Vagina (tissue), 2 donors: ENCODE results near the gene ACMSD. TPM values are rescaled to one million over a fixed set of nuclear protein-coding genes. Genes with fewer than 3 reads are reported as not detected.

Experiments
- DNase-seq, 2 donors: peaks; one replicate each; pipeline ENCODE4 v3.0.0-alpha.2; 2017; ENCODE audit errors: extremely low spot score in 2 of 2
- H3K27ac ChIP-seq: fragments of 200-600 bp; sonication (generic); one replicate; pipeline ENCODE4 v1.5.1; 2019
- H3K27me3 ChIP-seq: fragments of 200-600 bp; sonication (generic); one replicate; pipeline ENCODE4 v1.5.1; 2019
- H3K36me3 ChIP-seq, 2 donors: fragments of 200-600 bp; sonication (generic); one replicate each; pipeline ENCODE4 v1.5.1; 2017 to 2019
- H3K4me1 ChIP-seq: fragments of 200-600 bp; sonication (generic); one replicate; pipeline ENCODE4 v1.5.1; 2019
- H3K4me3 ChIP-seq, 2 donors: fragments of 200-600 bp; sonication (generic); 1 replicate in 1 of 2; 2 replicates in 1 of 2; pipeline ENCODE4 v1.5.1; 2016 to 2019
- H3K9me3 ChIP-seq: fragments of 200-600 bp; sonication (generic); one replicate; pipeline ENCODE4 v1.5.1; 2019
- POLR2A ChIP-seq, 2 donors: fragments of 450-650 bp; IDR thresholded peaks; one replicate each; pipeline ENCODE4 v1.6.1; 2017; ENCODE audit warnings: antibody characterized with exemption in 2 of 2, mild to moderate bottlenecking in 2 of 2, moderate library complexity in 2 of 2
- POLR2AphosphoS5 ChIP-seq, 2 donors: sonication (generic); formaldehyde crosslinking; IDR thresholded peaks; one replicate each; pipeline ENCODE4 v1.9.0; 2017; ENCODE audit warnings: antibody characterized with exemption in 2 of 2, mild to moderate bottlenecking in 2 of 2, low read depth in 1 of 2; ENCODE audit not compliant: insufficient read depth in 1 of 2
- intact Hi-C: fragments of 100-400 bp; cut with DNase I; formaldehyde crosslinking; loops from one replicate; pipeline ENCODE4 v1.15.1; 2023
- total RNA-seq: library from RNA; depleted of rRNA; stranded (reverse); fragments of >200 nt; gene quantifications from one replicate; pipeline ENCODE4 v1.2.3, GENCODE V29; 2016
- TF ChIP-seq, protein P1 (sequence below), 3 experiments: fragments of 450-650 bp in 2 of 3; fragments of 200-600 bp in 1 of 3; sonication (generic) in 1 of 3; IDR thresholded peaks; one replicate each; pipeline ENCODE4 v1.5.1; 2017 to 2019; ENCODE audit warnings: antibody characterized with exemption in 3 of 3, mild to moderate bottlenecking in 2 of 3, moderate library complexity in 2 of 3

The ACMSD gene
- total RNA-seq, 1 donor from 2014 or later = not detected

DNA sequence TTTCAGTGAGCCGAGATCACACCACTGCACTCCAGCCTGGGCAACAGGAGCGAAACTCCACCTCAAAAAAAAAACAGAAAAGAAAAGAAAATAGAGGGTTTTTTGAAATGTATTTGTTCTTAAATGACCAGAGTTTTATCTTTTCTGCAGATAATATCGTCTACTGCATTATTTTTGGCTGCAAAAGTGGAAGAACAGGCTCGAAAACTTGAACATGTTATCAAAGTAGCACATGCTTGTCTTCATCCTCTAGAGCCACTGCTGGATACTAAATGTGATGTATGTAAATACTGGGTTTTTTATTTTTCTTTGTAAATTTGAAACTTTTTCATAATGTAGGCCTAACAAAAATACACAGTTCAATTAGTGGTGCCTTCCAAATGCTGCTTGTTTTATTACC, 98.3 kb downstream of the ACMSD start:
- no peaks in the 10 kb centered on the region for H3K27me3 ChIP-seq
- H3K4me3 ChIP-seq = no peak overlapping the region
- intact Hi-C loops = no loop called here
- H3K36me3 ChIP-seq = peaks cover 0 to 29% of the 10 kb centered on the region in 2 donors
- TF ChIP-seq, protein P1, sequence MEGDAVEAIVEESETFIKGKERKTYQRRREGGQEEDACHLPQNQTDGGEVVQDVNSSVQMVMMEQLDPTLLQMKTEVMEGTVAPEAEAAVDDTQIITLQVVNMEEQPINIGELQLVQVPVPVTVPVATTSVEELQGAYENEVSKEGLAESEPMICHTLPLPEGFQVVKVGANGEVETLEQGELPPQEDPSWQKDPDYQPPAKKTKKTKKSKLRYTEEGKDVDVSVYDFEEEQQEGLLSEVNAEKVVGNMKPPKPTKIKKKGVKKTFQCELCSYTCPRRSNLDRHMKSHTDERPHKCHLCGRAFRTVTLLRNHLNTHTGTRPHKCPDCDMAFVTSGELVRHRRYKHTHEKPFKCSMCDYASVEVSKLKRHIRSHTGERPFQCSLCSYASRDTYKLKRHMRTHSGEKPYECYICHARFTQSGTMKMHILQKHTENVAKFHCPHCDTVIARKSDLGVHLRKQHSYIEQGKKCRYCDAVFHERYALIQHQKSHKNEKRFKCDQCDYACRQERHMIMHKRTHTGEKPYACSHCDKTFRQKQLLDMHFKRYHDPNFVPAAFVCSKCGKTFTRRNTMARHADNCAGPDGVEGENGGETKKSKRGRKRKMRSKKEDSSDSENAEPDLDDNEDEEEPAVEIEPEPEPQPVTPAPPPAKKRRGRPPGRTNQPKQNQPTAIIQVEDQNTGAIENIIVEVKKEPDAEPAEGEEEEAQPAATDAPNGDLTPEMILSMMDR (IDR thresholded peaks at IDR 0.05) = no peak
- TF ChIP-seq POLR2A (IDR thresholded peaks at IDR 0.05) (no peak), POLR2AphosphoS5 (IDR thresholded peaks at IDR 0.05; ENCODE audit: insufficient read depth in 1 of 2, low read depth in 1 of 2) (no peak)
- H3K9me3 ChIP-seq = no peaks in the 10 kb centered on the region
- no peak overlapping the region for H3K27ac ChIP-seq
- DNase-seq = no peak
- peaks cover 62% of the 10 kb centered on the region for H3K4me1 ChIP-seq

DNA sequence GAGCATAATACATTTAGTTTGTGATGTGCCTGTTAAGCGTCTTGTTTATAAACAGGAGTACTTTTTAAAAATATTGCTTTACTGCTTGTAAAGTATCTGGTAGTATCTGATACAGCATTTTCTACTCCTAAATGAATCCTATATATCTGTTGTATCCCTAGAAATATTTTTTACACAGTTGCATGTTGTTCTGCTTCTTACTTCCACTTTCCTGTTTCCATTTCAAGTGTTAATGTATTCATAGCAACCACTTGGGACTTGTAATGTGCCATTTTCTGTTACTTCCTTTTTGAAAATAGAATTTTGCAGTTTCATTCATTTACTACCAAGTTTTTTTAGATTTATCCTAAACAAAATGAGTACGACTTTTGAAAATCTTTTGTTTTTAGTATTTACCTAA, 105.1 kb downstream of the ACMSD start:
- TF ChIP-seq POLR2A (IDR thresholded peaks at IDR 0.05) (no peak), POLR2AphosphoS5 (IDR thresholded peaks at IDR 0.05; ENCODE audit: insufficient read depth in 1 of 2, low read depth in 1 of 2) (no peak)
- TF ChIP-seq, protein P1 (IDR thresholded peaks at IDR 0.05) = no peak
- Histone ChIP-seq H3K36me3 (peaks cover 0 to 38% of the 10 kb centered on the region in 2 donors), H3K4me1 (peaks cover 3% of the 10 kb centered on the region)

GRCh38 chr2:134944975-134945374, 106.6 kb downstream of the ACMSD start:
- H3K4me1 ChIP-seq = no peaks in the 10 kb centered on the region
- no peaks in the 10 kb centered on the region for H3K9me3 ChIP-seq
- no peak for TF ChIP-seq POLR2AphosphoS5 (IDR thresholded peaks at IDR 0.05; ENCODE audit: insufficient read depth in 1 of 2, low read depth in 1 of 2)
- TF ChIP-seq, protein P1 (IDR thresholded peaks at IDR 0.05) = no peak
- no peak for TF ChIP-seq POLR2A (IDR thresholded peaks at IDR 0.05)
- no peak for DNase-seq
- no peak overlapping the region for H3K4me3 ChIP-seq
- H3K36me3 ChIP-seq = peaks cover 0 to 41% of the 10 kb centered on the region in 2 donors
- H3K27me3 ChIP-seq = no peaks in the 10 kb centered on the region
- H3K27ac ChIP-seq = no peak overlapping the region
- intact Hi-C loops = no loop called here

More for the DNA sequence above, 105.1 kb downstream of the ACMSD start:
- no peak overlapping the region for H3K4me3 ChIP-seq
- intact Hi-C loops = no loop called here
- no peak overlapping the region for H3K27ac ChIP-seq
- H3K27me3 ChIP-seq = no peaks in the 10 kb centered on the region
- no peak for DNase-seq
- H3K9me3 ChIP-seq = no peaks in the 10 kb centered on the region

DNA sequence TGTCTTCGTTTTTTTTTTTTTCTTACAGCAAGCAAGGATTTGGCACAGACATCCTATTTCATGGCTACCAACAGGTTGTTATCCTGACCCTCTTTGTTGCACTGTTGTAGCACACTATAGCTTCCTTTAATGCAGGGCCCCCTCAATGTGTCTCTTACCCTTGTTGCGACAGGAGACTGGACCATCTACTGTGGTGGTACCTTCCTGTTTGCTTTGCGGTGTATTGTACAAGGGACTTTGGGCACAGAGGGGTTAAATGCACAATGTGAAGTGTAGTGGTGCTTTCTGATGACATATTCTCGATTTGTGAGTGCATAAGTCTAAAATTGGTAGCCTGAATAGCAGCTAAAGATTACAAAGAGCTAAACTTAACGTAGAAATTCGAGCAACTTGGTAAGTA, 107.7 kb downstream of the ACMSD start:
- no peaks in the 10 kb centered on the region for H3K4me1 ChIP-seq
- DNase-seq = no peak
- TF ChIP-seq POLR2A (IDR thresholded peaks at IDR 0.05) (no peak), POLR2AphosphoS5 (IDR thresholded peaks at IDR 0.05; ENCODE audit: insufficient read depth in 1 of 2, low read depth in 1 of 2) (no peak)
- TF ChIP-seq, protein P1 (IDR thresholded peaks at IDR 0.05) = no peak
- intact Hi-C loops = no loop called here
- peaks cover 0 to 39% of the 10 kb centered on the region in 2 donors for H3K36me3 ChIP-seq
- no peaks in the 10 kb centered on the region for H3K27me3 ChIP-seq
- no peak overlapping the region for H3K4me3 ChIP-seq
- H3K27ac ChIP-seq = no peak overlapping the region
- H3K9me3 ChIP-seq = no peaks in the 10 kb centered on the region

- H3K4me3 ChIP-seq = no peak overlapping the region
- H3K27ac ChIP-seq = no peak overlapping the region
- no peaks in the 10 kb centered on the region for H3K9me3 ChIP-seq
- TF ChIP-seq, protein P1 (IDR thresholded peaks at IDR 0.05) = no peak
- TF ChIP-seq POLR2AphosphoS5 (IDR thresholded peaks at IDR 0.05; ENCODE audit: insufficient read depth in 1 of 2, low read depth in 1 of 2) (no peak), POLR2A (IDR thresholded peaks at IDR 0.05) (no peak)
- no peaks in the 10 kb centered on the region for H3K4me1 ChIP-seq
- peaks cover 0 to 61% of the 10 kb centered on the region in 2 donors for H3K36me3 ChIP-seq
- no peak for DNase-seq
- intact Hi-C loops = no loop called here
- H3K27me3 ChIP-seq = no peaks in the 10 kb centered on the region
Observed at GRCh38 chr2:134949981-134950708, 111.7 kb downstream of the ACMSD start.
